ENCODE data around the gene NEGR1.

- TF ChIP-seq POLR2A (IDR thresholded peaks at IDR 0.05) (no peak), CTCF (IDR thresholded peaks at IDR 0.05 in 8 of 11, conservative IDR thresholded peaks at IDR 0.05 in 3 of 11) (no peak)
Measured at GRCh38 chr1:72007312-72007711, 275.0 kb downstream of the NEGR1 start.
